Tibial nerve (tissue), 4 donors: ENCODE data around the gene CDH7.

Source experiments
- EP300 ChIP-seq, 2 donors: sonication (generic); formaldehyde crosslinking; IDR thresholded peaks; one replicate each; pipeline ENCODE4 v1.6.1; 2017; ENCODE audit warnings: antibody characterized with exemption in 2 of 2, mild to moderate bottlenecking in 1 of 2
- POLR2A ChIP-seq, 2 donors: fragments of 450-650 bp; IDR thresholded peaks; one replicate each; pipeline ENCODE4 v1.6.1; 2017; ENCODE audit warnings: antibody characterized with exemption in 2 of 2, mild to moderate bottlenecking in 2 of 2, moderate library complexity in 2 of 2
- TF ChIP-seq, protein P1 (sequence below), 5 experiments: fragments of 200-600 bp in 3 of 5; fragments of 450-650 bp in 2 of 5; sonication (generic) in 3 of 5; IDR thresholded peaks; one replicate each; pipeline ENCODE4 v1.5.1; 2016 to 2019; ENCODE audit warnings: antibody characterized with exemption in 5 of 5, mild to moderate bottlenecking in 3 of 5, moderate library complexity in 2 of 5

- TF ChIP-seq, protein P1, sequence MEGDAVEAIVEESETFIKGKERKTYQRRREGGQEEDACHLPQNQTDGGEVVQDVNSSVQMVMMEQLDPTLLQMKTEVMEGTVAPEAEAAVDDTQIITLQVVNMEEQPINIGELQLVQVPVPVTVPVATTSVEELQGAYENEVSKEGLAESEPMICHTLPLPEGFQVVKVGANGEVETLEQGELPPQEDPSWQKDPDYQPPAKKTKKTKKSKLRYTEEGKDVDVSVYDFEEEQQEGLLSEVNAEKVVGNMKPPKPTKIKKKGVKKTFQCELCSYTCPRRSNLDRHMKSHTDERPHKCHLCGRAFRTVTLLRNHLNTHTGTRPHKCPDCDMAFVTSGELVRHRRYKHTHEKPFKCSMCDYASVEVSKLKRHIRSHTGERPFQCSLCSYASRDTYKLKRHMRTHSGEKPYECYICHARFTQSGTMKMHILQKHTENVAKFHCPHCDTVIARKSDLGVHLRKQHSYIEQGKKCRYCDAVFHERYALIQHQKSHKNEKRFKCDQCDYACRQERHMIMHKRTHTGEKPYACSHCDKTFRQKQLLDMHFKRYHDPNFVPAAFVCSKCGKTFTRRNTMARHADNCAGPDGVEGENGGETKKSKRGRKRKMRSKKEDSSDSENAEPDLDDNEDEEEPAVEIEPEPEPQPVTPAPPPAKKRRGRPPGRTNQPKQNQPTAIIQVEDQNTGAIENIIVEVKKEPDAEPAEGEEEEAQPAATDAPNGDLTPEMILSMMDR (IDR thresholded peaks at IDR 0.05), result no peak
- TF ChIP-seq POLR2A (IDR thresholded peaks at IDR 0.05) (no peak), EP300 (IDR thresholded peaks at IDR 0.05) (no peak)
Measured at GRCh38 chr18:65790604-65791003, 39.8 kb downstream of the CDH7 start.
